Neuronal stem cell (in vitro differentiated cells): ENCODE data around the gene FABP6.

ENCODE experiments used
- DNase-seq: peaks from one replicate; pipeline ENCODE4 v3.0.0-alpha.2; 2013; ENCODE audit warnings: low spot score
- H2AFZ ChIP-seq: one replicate; pipeline ENCODE4 v1.6.1; 2013; ENCODE audit warnings: mild to moderate bottlenecking, low read length, inconsistent platforms
- H2AK5ac ChIP-seq: 2 replicates; pipeline ENCODE4 v1.6.1; 2013; ENCODE audit warnings: low read depth, mild to moderate bottlenecking, inconsistent platforms, low read length, moderate library complexity, mixed read lengths
- H2BK120ac ChIP-seq: 2 replicates; pipeline ENCODE4 v1.6.1; 2013; ENCODE audit warnings: low read depth, mild to moderate bottlenecking, inconsistent platforms, low read length, moderate library complexity, mixed read lengths
- H2BK12ac ChIP-seq: one replicate; pipeline ENCODE4 v1.6.1; 2013; ENCODE audit warnings: low read length, inconsistent platforms
- H2BK15ac ChIP-seq: 2 replicates; pipeline ENCODE4 v1.6.1; 2013; ENCODE audit warnings: mild to moderate bottlenecking, low read length, inconsistent platforms, mixed read lengths
- H2BK5ac ChIP-seq: one replicate; pipeline ENCODE4 v1.6.1; 2013; ENCODE audit warnings: inconsistent platforms, mild to moderate bottlenecking, low read length, moderate library complexity
- H3K14ac ChIP-seq: one replicate; pipeline ENCODE4 v1.6.1; 2013; ENCODE audit warnings: low read length, inconsistent platforms
- H3K18ac ChIP-seq: 2 replicates; pipeline ENCODE4 v1.6.1; 2013; ENCODE audit warnings: low read length, inconsistent platforms
- H3K23ac ChIP-seq: 2 replicates; pipeline ENCODE4 v1.6.1; 2013; ENCODE audit warnings: low read depth, mild to moderate bottlenecking, mixed read lengths, low read length, inconsistent platforms; ENCODE audit not compliant: poor library complexity
- H3K27ac ChIP-seq: replicated peaks from 3 replicates; pipeline ENCODE4 v1.5.1; 2013; ENCODE audit warnings: low read length, inconsistent platforms
- H3K27me3 ChIP-seq, 3 experiments: 2 replicates each; pipeline ENCODE4 v1.6.1; 2013; ENCODE audit warnings: low read length in 3 of 3, mild to moderate bottlenecking in 2 of 3, inconsistent platforms in 1 of 3, low read depth in 1 of 3, mixed read lengths in 1 of 3, moderate library complexity in 1 of 3; ENCODE audit not compliant: control insufficient read depth in 3 of 3, insufficient read depth in 3 of 3
- H3K36me3 ChIP-seq, 2 donors: replicated peaks in 1 of 2; 2 replicates each; pipeline ENCODE4 v1.6.1; 2013; ENCODE audit warnings: low read length in 2 of 2; ENCODE audit not compliant: control insufficient read depth in 2 of 2, insufficient read depth in 2 of 2
- H3K4ac ChIP-seq: 2 replicates; pipeline ENCODE4 v1.6.1; 2013; ENCODE audit warnings: inconsistent platforms, mild to moderate bottlenecking, low read length, moderate library complexity
- H3K4me1 ChIP-seq, 2 donors: 1 replicate in 1 of 2; 2 replicates in 1 of 2; pipeline ENCODE4 v1.6.1; 2013; ENCODE audit warnings: low read length in 2 of 2, low read depth in 1 of 2; ENCODE audit not compliant: control insufficient read depth in 2 of 2, insufficient read depth in 1 of 2
- H3K4me2 ChIP-seq: one replicate; pipeline ENCODE4 v1.6.1; 2013; ENCODE audit warnings: mild to moderate bottlenecking, low read length, inconsistent platforms; ENCODE audit not compliant: insufficient read depth, poor library complexity, severe bottlenecking
- H3K4me3 ChIP-seq, 2 donors: 2 replicates each; pipeline ENCODE4 v1.5.1; 2013; ENCODE audit warnings: low read length in 2 of 2, mild to moderate bottlenecking in 2 of 2, inconsistent platforms in 1 of 2, moderate library complexity in 1 of 2
- H3K79me1 ChIP-seq: one replicate; pipeline ENCODE4 v1.6.1; 2013; ENCODE audit warnings: low read depth, mild to moderate bottlenecking, inconsistent platforms, low read length, moderate library complexity
- H3K9ac ChIP-seq: one replicate; pipeline ENCODE4 v1.6.1; 2013; ENCODE audit warnings: mild to moderate bottlenecking, low read depth, low read length, inconsistent platforms; ENCODE audit not compliant: poor library complexity
- H3K9me3 ChIP-seq, 2 donors: replicated peaks in 1 of 2; 2 replicates each; pipeline versions ENCODE3 to v1.6.1; 2013; ENCODE audit warnings: low read length in 2 of 2, mild to moderate bottlenecking in 2 of 2, inconsistent platforms in 1 of 2, low read depth in 1 of 2, mixed read lengths in 1 of 2, moderate library complexity in 1 of 2; ENCODE audit not compliant: control insufficient read depth in 2 of 2, insufficient read depth in 1 of 2
- H4K8ac ChIP-seq: one replicate; pipeline ENCODE4 v1.6.1; 2013; ENCODE audit warnings: low read depth, mild to moderate bottlenecking, inconsistent platforms, low read length, moderate library complexity
- H4K91ac ChIP-seq: one replicate; pipeline ENCODE4 v1.6.1; 2013; ENCODE audit warnings: low read length, low read depth, mild to moderate bottlenecking, inconsistent platforms; ENCODE audit not compliant: poor library complexity
- WGBS, 2 donors: extraction: QIAGEN DNeasy Blood & Tissue Kit; methylation state at CpG; one replicate each; pipeline ENCODE4 v1.1.7; 2013; ENCODE audit warnings: missing lambda C conversion rate in 2 of 2, mixed read lengths in 1 of 2; ENCODE audit not compliant: insufficient read length in 2 of 2, insufficient replicate concordance in 1 of 2; ENCODE audit errors: extremely low coverage in 2 of 2; 5-methylcytosine and 5-hydroxymethylcytosine counted together

FABP6 gene

DNA sequence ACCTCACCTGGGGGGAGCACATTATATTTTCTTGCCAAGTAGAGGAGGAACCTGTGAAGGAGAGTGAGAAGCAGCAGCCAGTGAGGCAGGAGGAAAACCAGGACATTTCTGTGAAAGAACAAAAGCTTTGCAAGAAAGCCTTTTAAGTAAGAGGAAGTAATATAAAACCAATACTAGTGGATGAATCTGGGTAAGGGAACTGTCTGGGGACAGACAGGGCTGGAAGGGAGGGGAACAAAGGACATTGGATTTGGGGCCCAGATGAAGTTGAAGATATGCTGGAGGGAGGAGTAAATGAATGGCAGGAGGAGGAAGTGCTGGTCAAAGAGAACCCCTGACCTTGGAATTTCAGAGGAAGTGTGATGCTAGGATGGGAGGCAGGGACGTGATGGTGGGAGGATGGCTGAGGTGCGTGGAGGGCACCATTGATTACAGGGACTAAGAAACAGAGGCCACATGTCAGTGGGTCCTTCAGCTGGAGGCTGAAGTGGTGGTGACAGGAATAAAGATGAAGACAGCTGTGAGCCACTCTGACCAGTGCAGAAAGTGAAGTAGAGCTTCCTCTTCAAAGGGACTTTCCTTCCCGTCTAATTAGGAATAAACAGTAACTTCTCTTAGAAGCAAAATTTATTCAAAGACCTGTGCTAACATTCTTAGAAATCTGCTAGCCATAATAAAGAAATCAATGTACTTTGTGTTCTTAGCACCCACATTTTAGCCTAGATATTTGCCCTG lies 43.5 kb upstream of the FABP6 start:
- Histone ChIP-seq H2AFZ (no peak overlapping the region), H2BK15ac (no peak overlapping the region), H3K4ac (no peak overlapping the region), H3K4me3 (no peak overlapping the region), H3K4me2 (no peak overlapping the region), H3K79me1 (no peaks in the 10 kb centered on the region), H2BK12ac (no peak overlapping the region), H4K8ac (no peak overlapping the region), H2BK5ac (no peak overlapping the region), H3K4me1 (peaks cover 0 to 6% of the 10 kb centered on the region in 2 donors), H3K23ac (no peak overlapping the region), H3K36me3 (no peaks in the 10 kb centered on the region), H3K27me3 (no peaks in the 10 kb centered on the region), H3K9me3 (peaks cover 2 to 7% of the 10 kb centered on the region in 2 donors), H2AK5ac (no peak overlapping the region), H4K91ac (no peak overlapping the region), H2BK120ac (no peak overlapping the region), H3K18ac (no peak overlapping the region), H3K14ac (no peak overlapping the region), H3K9ac (no peak overlapping the region), H3K27ac (no peak overlapping the region)
- no peak for DNase-seq
- no CpG with 5 or more reads among the region's 3 CpGs for WGBS, 2 donors

GRCh38 chr5:160186480-160186879 lies 42.8 kb upstream of the FABP6 start:
- no peak overlapping the region for H3K4me2 ChIP-seq
- H3K4me1 ChIP-seq: peaks cover 0 to 6% of the 10 kb centered on the region in 2 donors
- no peaks in the 10 kb centered on the region for H3K36me3 ChIP-seq
- H3K4ac ChIP-seq: no peak overlapping the region
- H4K8ac ChIP-seq: no peak overlapping the region
- no peak overlapping the region for H2AFZ ChIP-seq
- H3K79me1 ChIP-seq: no peaks in the 10 kb centered on the region
- H2BK120ac ChIP-seq: no peak overlapping the region
- H3K27me3 ChIP-seq: no peaks in the 10 kb centered on the region
- H3K18ac ChIP-seq: no peak overlapping the region
- H3K9me3 ChIP-seq: peaks cover 2 to 7% of the 10 kb centered on the region in 2 donors
- no peak overlapping the region for H3K9ac ChIP-seq
- no peak overlapping the region for H3K4me3 ChIP-seq
- peak overlapping the region; percentile 46 for H2AK5ac ChIP-seq
- no CpG with 5 or more reads among the region's 5 CpGs for WGBS, 2 donors
- no peak overlapping the region for H3K27ac ChIP-seq
- no peak overlapping the region for H4K91ac ChIP-seq
- DNase-seq: no peak
- no peak overlapping the region for H3K14ac ChIP-seq
- no peak overlapping the region for H2BK15ac ChIP-seq
- no peak overlapping the region for H2BK5ac ChIP-seq
- no peak overlapping the region for H2BK12ac ChIP-seq
- H3K23ac ChIP-seq: no peak overlapping the region

- Histone ChIP-seq H2BK120ac (no peak overlapping the region), H3K14ac (no peak overlapping the region), H2BK12ac (peak overlapping the region; percentile 58), H3K4me3 (no peak overlapping the region), H3K79me1 (no peaks in the 10 kb centered on the region), H3K4me2 (no peak overlapping the region), H2AFZ (no peak overlapping the region), H2AK5ac (peak overlapping the region; percentile 41), H3K9ac (no peak overlapping the region), H2BK5ac (no peak overlapping the region), H4K8ac (no peak overlapping the region), H3K9me3 (peaks cover 2 to 7% of the 10 kb centered on the region in 2 donors), H4K91ac (no peak overlapping the region), H3K4me1 (peaks cover 0 to 6% of the 10 kb centered on the region in 2 donors), H3K27me3 (no peaks in the 10 kb centered on the region), H3K27ac (no peak overlapping the region), H3K23ac (no peak overlapping the region), H3K4ac (no peak overlapping the region), H3K18ac (peak overlapping the region; percentile 83), H2BK15ac (peak overlapping the region; percentile 64), H3K36me3 (no peaks in the 10 kb centered on the region)
- DNase-seq: no peak
- WGBS, 2 donors: no CpG with 5 or more reads among the region's 5 CpGs
Observed at GRCh38 chr5:160187091-160187490, 42.2 kb upstream of the FABP6 start.

DNA sequence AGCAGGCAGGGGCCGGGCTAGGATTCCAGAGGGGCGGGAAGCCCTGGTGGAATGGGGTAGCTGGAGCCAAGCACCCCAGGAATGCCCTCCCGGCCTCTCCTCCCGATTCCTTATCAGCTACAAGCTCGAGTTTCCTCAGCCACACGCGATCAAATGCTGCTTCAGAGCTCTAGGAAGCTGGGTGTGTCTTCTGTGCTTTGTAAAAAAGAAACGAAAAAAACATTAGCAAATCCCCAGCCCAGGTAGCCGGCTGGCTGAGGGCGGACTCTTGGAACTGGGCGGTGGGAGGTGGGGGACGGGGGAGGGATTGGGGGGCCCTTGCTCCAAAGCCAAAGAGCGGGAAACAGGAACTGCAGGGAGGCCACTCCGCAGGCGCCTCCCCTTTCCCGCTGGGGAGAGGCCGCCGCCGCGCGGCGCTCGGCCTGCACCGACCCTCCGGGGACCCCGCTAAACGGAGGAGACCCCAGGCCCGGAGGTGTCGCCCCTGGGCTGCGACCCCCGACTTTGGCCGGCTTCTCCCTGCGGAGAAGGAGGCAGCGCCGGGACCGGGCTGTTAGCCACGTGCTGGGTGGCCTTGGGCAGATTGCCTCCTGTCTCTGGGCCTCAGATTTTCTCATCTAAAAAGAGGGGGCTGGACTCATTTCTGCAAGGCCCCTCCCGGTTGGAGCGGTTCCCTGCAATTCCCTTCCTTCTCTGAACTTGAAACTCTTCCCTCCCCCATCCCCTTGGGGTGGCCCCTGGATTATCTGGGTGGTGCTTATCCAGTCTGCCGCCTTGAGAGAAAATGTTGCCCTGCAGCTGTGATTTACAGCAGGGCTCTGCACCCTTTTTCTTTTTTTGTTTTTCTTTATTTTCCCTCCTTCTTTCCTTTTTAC lies 40.9 kb upstream of the FABP6 start:
- no peak overlapping the region for H3K4ac ChIP-seq
- H3K9me3 ChIP-seq: peaks cover 2 to 7% of the 10 kb centered on the region in 2 donors
- H4K91ac ChIP-seq: no peak overlapping the region
- H3K27me3 ChIP-seq: no peaks in the 10 kb centered on the region
- no peak overlapping the region for H2BK5ac ChIP-seq
- peak overlapping the region; percentile 72 for H2AFZ ChIP-seq
- H3K4me2 ChIP-seq: peak overlapping the region; percentile 56
- H3K23ac ChIP-seq: no peak overlapping the region
- no CpG with 5 or more reads among the region's 40 CpGs for WGBS, 2 donors
- no peaks in the 10 kb centered on the region for H3K79me1 ChIP-seq
- H3K27ac ChIP-seq: peak overlapping the region; percentile 46
- H2AK5ac ChIP-seq: no peak overlapping the region
- H3K14ac ChIP-seq: no peak overlapping the region
- no peaks in the 10 kb centered on the region for H3K36me3 ChIP-seq
- peaks cover 0 to 6% of the 10 kb centered on the region in 2 donors for H3K4me1 ChIP-seq
- H3K18ac ChIP-seq: peak overlapping the region; percentile 85
- no peak overlapping the region for H3K9ac ChIP-seq
- DNase-seq: no peak
- H2BK120ac ChIP-seq: peak overlapping the region; percentile 28
- H4K8ac ChIP-seq: no peak overlapping the region
- no peak overlapping the region for H3K4me3 ChIP-seq
- H2BK15ac ChIP-seq: no peak overlapping the region
- H2BK12ac ChIP-seq: no peak overlapping the region
